GM21528 (cell line): ENCODE results near the gene AKT2.

Source experiments
- ATAC-seq: cut with Tn5 transposase; IDR thresholded peaks from one replicate; pipeline ENCODE4 v1.9.1; 2021; ENCODE audit warnings: mild to moderate bottlenecking, moderate library complexity; ENCODE audit not compliant: unreplicated experiment, low FRiP score

The AKT2 gene

GRCh38 chr19:40239415-40240226 is 45.5 kb downstream of the AKT2 start:
- no peak for ATAC-seq

DNA sequence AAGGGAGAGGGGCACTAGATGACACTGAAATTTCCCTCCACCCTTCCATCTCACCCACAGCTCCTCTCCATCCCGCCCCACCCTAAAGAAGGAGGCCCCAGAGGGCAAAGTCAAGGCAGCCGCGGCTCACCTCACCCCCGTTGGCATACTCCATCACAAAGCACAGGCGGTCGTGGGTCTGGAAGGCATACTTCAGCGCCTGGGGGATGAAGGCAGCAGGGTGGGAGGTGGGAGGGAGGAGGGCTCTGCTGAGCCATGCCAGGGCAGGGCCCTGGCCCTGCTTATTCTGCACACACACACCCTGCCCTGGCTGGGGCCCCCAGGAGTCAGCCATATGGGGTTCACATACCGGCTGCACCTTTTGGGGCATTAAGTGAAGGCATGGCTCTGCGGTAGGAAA is 46.4 kb downstream of the AKT2 start:
- no peak for ATAC-seq

- no peak for ATAC-seq
Observed at GRCh38 chr19:40237791-40238190, 47.4 kb downstream of the AKT2 start.

DNA sequence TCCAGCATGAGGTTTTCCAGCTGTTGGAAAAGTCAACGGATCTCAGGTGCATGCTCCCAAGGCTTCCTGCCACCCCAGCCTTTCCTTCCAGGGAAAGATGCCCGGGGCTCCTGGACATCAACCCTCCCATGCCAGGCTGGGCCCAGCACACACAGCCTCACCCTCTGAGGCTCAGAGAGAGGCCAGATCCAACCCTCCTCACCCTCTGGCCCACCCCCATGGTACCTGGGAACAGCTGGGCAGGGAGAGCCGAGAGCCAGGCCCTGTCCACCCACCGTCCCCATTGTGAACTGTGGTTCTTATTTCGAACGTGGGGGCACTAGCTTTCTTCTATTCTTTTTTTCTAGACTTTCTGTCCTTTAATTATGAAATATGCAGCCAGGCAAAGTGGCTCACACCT is 48.8 kb downstream of the AKT2 start:
- no peak for ATAC-seq

GRCh38 chr19:40236026-40236355 is 49.2 kb downstream of the AKT2 start:
- ATAC-seq, result no peak

- no peak for ATAC-seq
Observed at GRCh38 chr19:40235238-40236025, 49.7 kb downstream of the AKT2 start.

- ATAC-seq, result no peak
Observed at GRCh38 chr19:40234429-40235237, 50.5 kb downstream of the AKT2 start.

- no peak for ATAC-seq
Observed at GRCh38 chr19:40233811-40234389, 51.2 kb downstream of the AKT2 start.

- no peak for ATAC-seq
Observed at GRCh38 chr19:40232949-40233810, 52.0 kb downstream of the AKT2 start.

GRCh38 chr19:40232479-40232878 is 52.7 kb downstream of the AKT2 start:
- no peak for ATAC-seq

DNA sequence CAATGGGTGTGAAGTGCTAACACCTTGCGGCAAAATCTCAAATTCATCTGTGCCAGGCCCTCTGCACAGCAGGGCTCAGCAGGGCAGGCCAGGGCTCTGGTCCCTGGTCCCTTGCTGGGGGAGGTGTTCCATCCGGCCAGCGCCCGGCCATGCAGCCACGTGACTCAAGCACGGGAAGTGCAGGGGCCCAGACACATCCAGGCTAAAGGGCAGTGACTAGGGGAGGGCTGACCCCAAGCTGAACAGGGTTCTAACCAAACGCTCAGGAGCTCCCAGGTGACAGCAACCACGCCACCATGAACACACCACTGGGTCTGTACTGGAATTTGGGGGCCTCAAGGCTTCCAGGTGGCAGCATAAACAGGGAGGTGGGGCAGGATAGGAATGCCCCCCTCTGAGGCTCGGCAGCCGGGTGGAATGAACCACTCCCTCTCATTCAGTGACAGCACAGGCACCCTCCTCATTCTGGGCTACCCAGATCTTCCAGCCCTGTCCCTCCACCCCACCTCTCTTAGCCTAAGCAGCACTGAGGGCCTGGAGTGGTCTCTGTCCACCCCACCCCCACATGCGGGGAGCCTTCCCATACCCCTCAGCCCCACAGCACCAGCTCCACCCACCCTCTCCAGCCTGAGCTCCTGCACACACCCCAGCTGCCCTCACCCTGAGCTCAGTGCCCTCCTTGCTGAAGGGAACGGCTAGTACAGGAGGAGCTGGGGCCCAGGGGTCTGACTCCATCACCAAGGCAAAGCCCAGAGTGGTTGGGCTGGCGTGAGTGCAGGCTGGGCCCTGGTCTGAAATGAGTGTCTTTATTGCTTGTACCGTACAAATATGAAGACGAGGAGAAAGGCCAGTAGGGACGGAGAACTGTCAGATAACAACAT is 53.4 kb downstream of the AKT2 start:
- ATAC-seq, result no peak

GRCh38 chr19:40231057-40231456 is 54.1 kb downstream of the AKT2 start:
- no peak for ATAC-seq

- no peak for ATAC-seq
Observed at GRCh38 chr19:40229926-40230417, 55.2 kb downstream of the AKT2 start.

DNA sequence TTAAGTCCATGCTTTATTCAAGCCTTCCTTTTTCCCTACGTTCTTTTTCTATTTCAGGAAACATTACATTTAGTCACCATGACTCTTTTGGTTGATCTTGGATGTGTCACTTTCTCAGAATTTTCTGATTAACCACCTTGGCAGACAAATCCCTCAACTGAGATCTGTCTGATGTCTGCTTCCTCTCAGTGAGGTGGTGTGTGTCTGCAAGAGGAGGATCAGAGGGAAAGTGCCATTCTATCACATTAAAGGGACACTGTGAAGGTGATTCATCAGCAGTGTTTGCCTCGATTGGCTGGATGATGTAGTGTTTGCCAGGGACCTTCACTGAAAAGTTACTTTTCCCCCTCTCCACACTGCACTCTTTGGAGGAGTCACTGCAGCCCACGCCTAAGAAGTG is 55.7 kb downstream of the AKT2 start:
- no peak for ATAC-seq

DNA sequence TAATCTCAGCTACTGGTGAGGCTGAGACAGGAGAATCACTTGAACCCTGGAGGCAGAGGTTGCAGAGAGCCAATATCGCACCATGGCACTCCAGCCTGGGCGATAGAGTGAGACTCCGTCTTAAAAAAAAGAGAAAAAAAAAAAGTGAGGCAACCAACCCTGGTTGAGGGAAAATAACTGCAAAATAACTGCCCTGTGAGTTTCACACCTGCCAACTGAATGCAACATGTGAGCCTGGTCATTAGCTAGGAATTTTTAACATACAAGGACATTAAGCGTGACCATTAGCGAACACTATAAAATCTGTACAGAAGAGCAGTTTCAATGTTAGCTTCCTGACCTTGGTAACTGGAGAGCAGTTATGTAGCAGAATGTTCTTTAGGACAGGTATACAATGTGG is 56.3 kb downstream of the AKT2 start:
- no peak for ATAC-seq

- ATAC-seq, result no peak
Observed at GRCh38 chr19:40228346-40228745, 56.8 kb downstream of the AKT2 start.

DNA sequence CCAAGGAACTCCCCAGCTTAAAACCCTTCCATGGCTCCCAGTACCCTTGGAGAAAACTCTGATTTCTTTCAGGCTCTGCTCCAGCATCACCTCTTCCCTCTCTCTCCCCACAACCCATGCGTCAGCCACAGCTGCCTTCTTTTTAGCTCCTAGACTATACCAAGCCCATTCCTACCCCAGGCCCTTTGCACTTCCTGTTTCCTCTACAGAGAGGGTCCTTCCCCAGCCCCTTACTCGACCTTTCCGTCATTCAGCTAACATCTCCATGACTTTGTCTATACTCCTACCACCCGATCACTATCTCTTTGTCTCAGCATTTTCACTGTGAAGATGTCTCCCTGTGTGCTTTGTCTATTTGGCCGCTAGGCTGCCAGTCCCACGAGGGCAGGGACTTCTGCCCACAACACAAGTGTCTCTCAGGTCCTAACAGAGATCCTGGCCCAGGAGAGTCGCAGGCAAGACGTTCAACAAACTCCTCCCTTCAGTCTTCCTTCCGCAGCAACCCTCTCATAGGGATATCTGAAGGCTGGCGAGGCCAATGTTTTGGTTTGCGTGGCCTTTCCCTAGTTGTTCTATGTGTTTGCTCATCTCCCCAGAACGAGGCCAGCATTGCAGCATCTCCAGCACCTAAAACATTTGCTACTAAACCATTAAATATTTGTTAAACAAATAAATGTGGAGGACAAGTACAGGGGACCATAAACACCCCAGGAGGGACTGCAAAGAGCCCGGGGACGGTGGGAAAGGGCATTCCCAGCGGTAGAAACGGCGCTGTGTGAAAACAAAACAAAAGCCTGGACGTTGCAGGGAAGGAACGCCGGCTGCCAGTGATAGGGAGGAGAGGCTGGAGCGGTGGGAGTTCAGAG is 59.5 kb downstream of the AKT2 start:
- no peak for ATAC-seq
